Measurements from ENCODE around the gene KIF1C. TPM values are rescaled to one million over a fixed set of nuclear protein-coding genes. Genes with fewer than 3 reads are reported as not detected.

KIF1C gene
- total and polyA plus RNA-seq, 9 of the 15 experiments (the other 6 are each of a cell fraction or from before 2014, with no cell fraction given): 0.38 to 68.4 (median 25.1) TPM

DNA sequence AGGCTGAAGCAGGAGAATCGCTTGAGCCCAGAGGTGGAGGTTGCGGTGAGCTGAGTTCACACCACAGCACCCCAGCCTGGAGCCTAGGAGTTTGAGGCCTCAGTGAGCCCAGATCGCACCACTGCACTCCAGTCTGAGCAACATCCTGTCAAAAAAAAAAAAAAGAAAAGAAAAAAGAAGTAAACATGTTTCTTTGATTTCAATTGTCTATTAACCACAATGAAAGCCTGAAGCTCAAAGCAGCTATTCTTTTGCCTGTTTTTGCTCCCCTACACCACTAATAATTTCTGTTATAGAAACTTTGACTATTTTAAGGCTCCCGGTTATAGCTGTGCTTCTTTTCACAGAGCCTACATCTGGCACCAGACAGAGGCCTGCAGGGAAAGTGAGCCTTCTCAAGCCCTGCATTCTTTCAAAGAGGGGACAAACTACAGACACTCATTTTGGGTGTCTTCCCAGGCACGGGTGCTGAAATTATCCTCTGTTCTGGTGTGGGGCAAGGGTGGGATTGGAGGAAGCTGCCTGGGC is 51.6 kb downstream of the KIF1C start (continued):
- TF ChIP-seq, protein P1, sequence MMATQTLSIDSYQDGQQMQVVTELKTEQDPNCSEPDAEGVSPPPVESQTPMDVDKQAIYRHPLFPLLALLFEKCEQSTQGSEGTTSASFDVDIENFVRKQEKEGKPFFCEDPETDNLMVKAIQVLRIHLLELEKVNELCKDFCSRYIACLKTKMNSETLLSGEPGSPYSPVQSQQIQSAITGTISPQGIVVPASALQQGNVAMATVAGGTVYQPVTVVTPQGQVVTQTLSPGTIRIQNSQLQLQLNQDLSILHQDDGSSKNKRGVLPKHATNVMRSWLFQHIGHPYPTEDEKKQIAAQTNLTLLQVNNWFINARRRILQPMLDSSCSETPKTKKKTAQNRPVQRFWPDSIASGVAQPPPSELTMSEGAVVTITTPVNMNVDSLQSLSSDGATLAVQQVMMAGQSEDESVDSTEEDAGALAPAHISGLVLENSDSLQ (IDR thresholded peaks at IDR 0.05): no peak
- TF ChIP-seq HCFC1 (IDR thresholded peaks at IDR 0.05; ENCODE audit: low read depth, low read length): no peak

DNA sequence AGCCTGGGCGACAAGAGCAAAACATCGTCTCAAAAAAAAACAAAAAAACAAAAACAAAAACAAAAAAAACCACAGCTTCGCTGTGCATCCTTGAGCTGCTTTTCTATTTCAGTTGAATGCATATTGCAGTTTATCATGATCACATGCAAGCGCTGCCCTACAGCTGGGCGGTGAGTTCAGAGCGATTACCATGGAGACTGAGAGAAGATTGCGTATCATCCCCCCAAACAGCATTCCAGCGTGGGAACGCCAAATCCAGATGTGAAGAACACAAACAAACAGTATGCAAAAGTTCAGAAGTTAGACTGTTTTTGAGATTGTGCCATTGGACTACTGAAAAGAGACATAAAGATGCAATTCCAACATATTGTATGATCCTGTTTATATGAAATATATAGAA is 52.5 kb downstream of the KIF1C start:
- no peak overlapping the region for H3K4me3 ChIP-seq
- no peak overlapping the region for H3K27ac ChIP-seq (ENCODE audit: extremely low read depth, low read depth, low read length)
- FAIRE-seq (no peak), ATAC-seq (no peak), DNase-seq (ENCODE audit: extremely low read depth in 1 of 4, low spot score in 3 of 4) (no peak)
- ChIA-PET POLR2A (interaction anchor here (0.6 kb wide), 2 partner anchors 139 to 223 kb away, joined by 3 to 4 read pairs; no protein-coding TSS in a partner anchor), CTCF (ENCODE audit: low intra/inter-chr PET ratio) (no interaction called here)
- H3K9ac ChIP-seq (ENCODE audit: insufficient read depth in 1 of 2, low read depth in 2 of 2, low read length in 2 of 2): no peak overlapping the region
- no peaks in the 10 kb centered on the region; a peak in 1 of 5 replicates for H3K4me1 ChIP-seq (replicated peaks in 1 of 2; ENCODE audit: control insufficient read depth in 2 of 2, insufficient read depth in 2 of 2, low read length in 2 of 2)
- TF ChIP-seq SOX6 (IDR thresholded peaks at IDR 0.05): no peak
- no peak for TF ChIP-seq KLF1 (tag; IDR thresholded peaks at IDR 0.05)
- TF ChIP-seq TCFL5 (CRISPR knock-in tag; conservative IDR thresholded peaks at IDR 0.05): no peak
- TF ChIP-seq STAT5B (CRISPR knock-in tag; IDR thresholded peaks at IDR 0.05): no peak
- TF ChIP-seq, protein P2, sequence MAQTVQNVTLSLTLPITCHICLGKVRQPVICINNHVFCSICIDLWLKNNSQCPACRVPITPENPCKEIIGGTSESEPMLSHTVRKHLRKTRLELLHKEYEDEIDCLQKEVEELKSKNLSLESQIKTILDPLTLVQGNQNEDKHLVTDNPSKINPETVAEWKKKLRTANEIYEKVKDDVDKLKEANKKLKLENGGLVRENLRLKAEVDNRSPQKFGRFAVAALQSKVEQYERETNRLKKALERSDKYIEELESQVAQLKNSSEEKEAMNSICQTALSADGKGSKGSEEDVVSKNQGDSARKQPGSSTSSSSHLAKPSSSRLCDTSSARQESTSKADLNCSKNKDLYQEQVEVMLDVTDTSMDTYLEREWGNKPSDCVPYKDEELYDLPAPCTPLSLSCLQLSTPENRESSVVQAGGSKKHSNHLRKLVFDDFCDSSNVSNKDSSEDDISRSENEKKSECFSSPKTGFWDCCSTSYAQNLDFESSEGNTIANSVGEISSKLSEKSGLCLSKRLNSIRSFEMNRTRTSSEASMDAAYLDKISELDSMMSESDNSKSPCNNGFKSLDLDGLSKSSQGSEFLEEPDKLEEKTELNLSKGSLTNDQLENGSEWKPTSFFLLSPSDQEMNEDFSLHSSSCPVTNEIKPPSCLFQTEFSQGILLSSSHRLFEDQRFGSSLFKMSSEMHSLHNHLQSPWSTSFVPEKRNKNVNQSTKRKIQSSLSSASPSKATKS (CRISPR knock-in tag; IDR thresholded peaks at IDR 0.05): no peak
- in situ Hi-C loops (cut with MboI): no loop called here
- BruUV-seq (replicated peaks): no TSS peak
- no peaks in the 10 kb centered on the region for H3K9me1 ChIP-seq (ENCODE audit: control insufficient read depth, insufficient read depth, low read length)
- H3K9me3 ChIP-seq (replicated peaks; ENCODE audit: control insufficient read depth, insufficient read depth, low read depth, low read length): no peaks in the 10 kb centered on the region
- intact Hi-C loops (cut with micrococcal nuclease): no loop called here
- no peak overlapping the region for H3K4me2 ChIP-seq (ENCODE audit: insufficient read depth, low read length)
- H3K36me3 ChIP-seq (ENCODE audit: control insufficient read depth, insufficient read depth, low read length): no peaks in the 10 kb centered on the region
- no peak overlapping the region for H2AFZ ChIP-seq (ENCODE audit: low read depth, low read length)
- H3K27me3 ChIP-seq (ENCODE audit: control insufficient read depth in 2 of 2, insufficient read depth in 2 of 2, low read length in 2 of 2): no peaks in the 10 kb centered on the region
- H4K20me1 ChIP-seq (replicated peaks; ENCODE audit: control insufficient read depth, insufficient read depth, low read length): no peaks in the 10 kb centered on the region
- H3K79me2 ChIP-seq (ENCODE audit: control insufficient read depth, insufficient read depth, low read length): no peaks in the 10 kb centered on the region
- WGBS (ENCODE audit: insufficient coverage, low coverage, missing lambda C conversion rate): 33% methylated on average over 8 of the region's 9 CpGs

Measured in K562 (cell line).